Stimulated activated CD4-positive, alpha-beta T cell treated with anti-CD3 and anti-CD28 coated beads, Interleukin-12 subunit alpha, Interleukin-12 subunit beta, amount 100 ng/mL, for 24 hours (primary cell): Measurements from ENCODE around the gene HTR2A.
A peak's percentile ranks its signal among the peaks of the same experiment; 100 is the strongest.

Experiments
- DNase-seq, 2 experiments: peaks; one replicate each; pipeline ENCODE4 v3.0.0-alpha.2; 2020; ENCODE audit warnings: low read depth in 2 of 2

HTR2A gene

GRCh38 chr13:46896341-46897137 lies at the start of gene HTR2A:
Gene HTR2A (minus strand): TSS chr13:46897053. CDS start chr13:46895906, 1,147 bp downstream.
- no peak for DNase-seq

GRCh38 chr13:46936525-46936924 lies 39.7 kb upstream of the HTR2A start:
- DNase-seq = no peak

- no peak for DNase-seq
Observed at GRCh38 chr13:46934749-46935148, 37.9 kb upstream of the HTR2A start.

- no peak for DNase-seq
Observed at GRCh38 chr13:46926916-46927590, 30.2 kb upstream of the HTR2A start.

- no peak for DNase-seq
Observed at GRCh38 chr13:46925486-46925885, 28.6 kb upstream of the HTR2A start.

- no peak for DNase-seq
Observed at GRCh38 chr13:46914341-46914740, 17.5 kb upstream of the HTR2A start.

- no peak for DNase-seq
Observed at GRCh38 chr13:46913757-46914156, 16.9 kb upstream of the HTR2A start.

GRCh38 chr13:46909042-46909441 lies 12.2 kb upstream of the HTR2A start:
- no peak for DNase-seq

GRCh38 chr13:46908501-46908900 lies 11.6 kb upstream of the HTR2A start:
- DNase-seq = no peak

- no peak for DNase-seq
Observed at GRCh38 chr13:46906405-46906804, 9.6 kb upstream of the HTR2A start.

GRCh38 chr13:46905249-46905648 lies 8.4 kb upstream of the HTR2A start:
- no peak for DNase-seq

GRCh38 chr13:46903748-46904147 lies 6.9 kb upstream of the HTR2A start:
- DNase-seq = no peak

GRCh38 chr13:46901721-46902120 lies 4.9 kb upstream of the HTR2A start:
- DNase-seq = no peak

- DNase-seq = no peak
Observed at GRCh38 chr13:46899801-46900200, 2.9 kb upstream of the HTR2A start.

- no peak for DNase-seq
Observed at GRCh38 chr13:46895381-46895780, 1.5 kb downstream of the HTR2A start.

- DNase-seq = no peak
Observed at GRCh38 chr13:46894568-46894967, 2.3 kb downstream of the HTR2A start.

- peak; percentile 46 to 56 for DNase-seq
Observed at GRCh38 chr13:46893798-46894560, 2.9 kb downstream of the HTR2A start.

- DNase-seq = no peak
Observed at GRCh38 chr13:46893221-46893740, 3.6 kb downstream of the HTR2A start.

- DNase-seq = no peak
Observed at GRCh38 chr13:46885018-46885417, 11.8 kb downstream of the HTR2A start.

GRCh38 chr13:46884531-46884930 lies 12.3 kb downstream of the HTR2A start:
- DNase-seq = no peak

GRCh38 chr13:46881621-46882020 lies 15.2 kb downstream of the HTR2A start:
- DNase-seq = no peak

GRCh38 chr13:46874006-46874405 lies 22.8 kb downstream of the HTR2A start:
- no peak for DNase-seq
